Smooth muscle cell (in vitro differentiated cells): Measurements from ENCODE around the gene CLDN16. TPM values are rescaled to one million over a fixed set of nuclear protein-coding genes. Genes with fewer than 3 reads are reported as not detected.

Source experiments
- DNase-seq: peaks from one replicate; lab custom pipeline; 2025; ENCODE audit not compliant: unreplicated experiment; lab: John Stamatoyannopoulos, UW
- H2AFZ ChIP-seq: fragments of 200-600 bp; sonication (generic); 2 replicates; pipeline ENCODE4 v1.6.0; 2016; ENCODE audit warnings: antibody characterized with exemption, low read depth, mild to moderate bottlenecking
- H3F3A ChIP-seq: fragments of 200-600 bp; sonication (generic); 2 replicates; pipeline ENCODE4 v1.6.0; 2017; ENCODE audit warnings: antibody characterized with exemption, low read depth
- H3K27ac ChIP-seq: fragments of 200-600 bp; sonication (generic); 2 replicates; pipeline ENCODE4 v1.5.1; 2016; ENCODE audit warnings: low read depth, mild to moderate bottlenecking
- H3K27me3 ChIP-seq: fragments of 200-600 bp; sonication (generic); 2 replicates; pipeline ENCODE4 v1.6.1; 2016; ENCODE audit warnings: low read depth, mild to moderate bottlenecking
- H3K36me3 ChIP-seq: fragments of 200-600 bp; sonication (generic); 2 replicates; pipeline ENCODE4 v1.5.1; 2016; ENCODE audit warnings: low read depth
- H3K4me1 ChIP-seq: fragments of 200-600 bp; sonication (generic); 2 replicates; pipeline ENCODE4 v1.5.1; 2016; ENCODE audit warnings: low read depth
- H3K4me2 ChIP-seq: fragments of 200-600 bp; sonication (generic); 2 replicates; pipeline ENCODE4 v1.6.0; 2016; ENCODE audit warnings: mild to moderate bottlenecking
- H3K4me3 ChIP-seq: fragments of 200-600 bp; sonication (generic); 2 replicates; pipeline ENCODE4 v1.5.1; 2016; ENCODE audit warnings: mild to moderate bottlenecking
- H3K79me2 ChIP-seq: fragments of 200-600 bp; sonication (generic); 2 replicates; pipeline ENCODE4 v1.6.0; 2016; ENCODE audit warnings: low read depth, mild to moderate bottlenecking
- H3K9ac ChIP-seq: fragments of 200-600 bp; sonication (generic); 2 replicates; pipeline ENCODE4 v1.6.0; 2016; ENCODE audit warnings: low read depth
- H3K9me3 ChIP-seq: fragments of 200-600 bp; sonication (generic); replicated peaks from 2 replicates; pipeline ENCODE4 v1.5.1; 2016; ENCODE audit warnings: low read depth
- H4K20me1 ChIP-seq: fragments of 200-600 bp; sonication (generic); 2 replicates; pipeline ENCODE4 v1.6.0; 2016; ENCODE audit warnings: low read depth
- WGBS: methylation state at CpG from one replicate; pipeline ENCODE4 v1.1.7; 2016; ENCODE audit warnings: low lambda C conversion rate; 5-methylcytosine and 5-hydroxymethylcytosine counted together
- polyA plus RNA-seq: library from polyadenylated mRNA; unstranded; fragments of >200 nt; fragmentation: Nextera tagmentation; extraction: Ambion mirVana; gene quantifications from 2 replicates; pipeline ENCODE4 v1.2.1, GENCODE V29; 2016
- total RNA-seq: library from RNA; depleted of rRNA; stranded (reverse); fragments of >200 nt; gene quantifications from 2 replicates; pipeline ENCODE4 v1.2.3, GENCODE V29; 2014
- TF ChIP-seq, protein P1 (sequence below): fragments of 200-600 bp; sonication (generic); IDR thresholded peaks from 2 replicates; pipeline ENCODE4 v1.5.1; 2017; ENCODE audit warnings: borderline replicate concordance, mild to moderate bottlenecking, antibody characterized with exemption; ENCODE audit not compliant: insufficient read depth, poor library complexity, severe bottlenecking

The CLDN16 gene
- total and polyA plus RNA-seq, 2 experiments from 2014 or later: 0.13 to 0.40 TPM

DNA sequence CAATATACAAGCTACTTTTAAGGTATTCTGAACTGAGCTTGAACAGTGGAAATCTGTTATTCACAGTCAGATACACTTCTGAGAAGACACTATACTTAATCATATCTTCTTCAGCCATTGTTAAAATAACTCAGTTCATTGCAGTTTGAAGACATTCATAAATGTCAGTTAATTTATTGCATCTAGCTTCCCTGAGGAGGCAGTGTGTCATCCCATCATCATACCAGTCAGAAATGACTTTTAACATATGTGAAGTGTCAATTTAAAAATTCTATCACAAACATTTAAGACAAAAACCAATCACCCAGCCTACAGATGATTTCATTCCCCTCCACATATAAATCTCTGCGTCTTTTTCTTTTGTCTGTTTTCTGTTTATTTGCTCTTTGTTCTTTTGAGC, 54.3 kb downstream of the CLDN16 start:
- no peaks in the 10 kb centered on the region for H3K36me3 ChIP-seq
- H4K20me1 ChIP-seq: no peaks in the 10 kb centered on the region
- no peaks in the 10 kb centered on the region for H3K9me3 ChIP-seq
- H3K9ac ChIP-seq: no peak overlapping the region
- TF ChIP-seq, protein P1, sequence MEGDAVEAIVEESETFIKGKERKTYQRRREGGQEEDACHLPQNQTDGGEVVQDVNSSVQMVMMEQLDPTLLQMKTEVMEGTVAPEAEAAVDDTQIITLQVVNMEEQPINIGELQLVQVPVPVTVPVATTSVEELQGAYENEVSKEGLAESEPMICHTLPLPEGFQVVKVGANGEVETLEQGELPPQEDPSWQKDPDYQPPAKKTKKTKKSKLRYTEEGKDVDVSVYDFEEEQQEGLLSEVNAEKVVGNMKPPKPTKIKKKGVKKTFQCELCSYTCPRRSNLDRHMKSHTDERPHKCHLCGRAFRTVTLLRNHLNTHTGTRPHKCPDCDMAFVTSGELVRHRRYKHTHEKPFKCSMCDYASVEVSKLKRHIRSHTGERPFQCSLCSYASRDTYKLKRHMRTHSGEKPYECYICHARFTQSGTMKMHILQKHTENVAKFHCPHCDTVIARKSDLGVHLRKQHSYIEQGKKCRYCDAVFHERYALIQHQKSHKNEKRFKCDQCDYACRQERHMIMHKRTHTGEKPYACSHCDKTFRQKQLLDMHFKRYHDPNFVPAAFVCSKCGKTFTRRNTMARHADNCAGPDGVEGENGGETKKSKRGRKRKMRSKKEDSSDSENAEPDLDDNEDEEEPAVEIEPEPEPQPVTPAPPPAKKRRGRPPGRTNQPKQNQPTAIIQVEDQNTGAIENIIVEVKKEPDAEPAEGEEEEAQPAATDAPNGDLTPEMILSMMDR: no peak
- DNase-seq: no peak
- H3F3A ChIP-seq: no peaks in the 10 kb centered on the region
- H3K4me3 ChIP-seq: no peak overlapping the region
- H3K79me2 ChIP-seq: no peaks in the 10 kb centered on the region
- WGBS: 90% methylated on average over 1 of the region's 1 CpG
- H3K27ac ChIP-seq: no peak overlapping the region
- H3K27me3 ChIP-seq: no peaks in the 10 kb centered on the region
- no peak overlapping the region for H3K4me2 ChIP-seq
- H3K4me1 ChIP-seq: no peaks in the 10 kb centered on the region
- H2AFZ ChIP-seq: no peak overlapping the region

DNA sequence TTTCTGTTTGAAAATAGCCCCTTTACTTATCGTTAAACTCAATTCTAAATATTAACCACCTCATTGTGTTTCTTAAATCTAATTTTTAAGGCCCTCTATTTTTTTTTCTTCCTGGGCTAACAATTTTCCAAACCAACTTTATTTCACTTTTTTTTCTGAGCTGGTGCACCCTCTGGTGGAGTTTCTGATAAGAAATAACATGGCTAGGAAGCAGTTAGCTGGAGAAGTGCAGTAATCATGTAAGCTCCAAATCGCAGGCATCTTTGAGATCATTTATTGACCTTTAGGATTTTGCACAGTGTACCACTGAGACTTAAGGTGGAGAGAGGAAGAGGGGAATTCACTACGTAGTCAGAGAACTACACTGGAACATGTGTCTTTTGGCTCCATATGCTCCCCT, 55.3 kb downstream of the CLDN16 start:
- Histone ChIP-seq H3K27me3 (no peaks in the 10 kb centered on the region), H3K4me3 (no peak overlapping the region), H3K79me2 (no peaks in the 10 kb centered on the region), H3K9me3 (no peaks in the 10 kb centered on the region), H4K20me1 (no peaks in the 10 kb centered on the region), H3K4me1 (no peaks in the 10 kb centered on the region), H3K4me2 (no peak overlapping the region), H3K36me3 (no peaks in the 10 kb centered on the region), H3K9ac (no peak overlapping the region), H2AFZ (peak overlapping the region; percentile 19), H3K27ac (no peak overlapping the region), H3F3A (no peaks in the 10 kb centered on the region)
- WGBS: 85% methylated on average over 3 of the region's 3 CpGs
- DNase-seq: no peak
- TF ChIP-seq, protein P1: peak; percentile 45

DNA sequence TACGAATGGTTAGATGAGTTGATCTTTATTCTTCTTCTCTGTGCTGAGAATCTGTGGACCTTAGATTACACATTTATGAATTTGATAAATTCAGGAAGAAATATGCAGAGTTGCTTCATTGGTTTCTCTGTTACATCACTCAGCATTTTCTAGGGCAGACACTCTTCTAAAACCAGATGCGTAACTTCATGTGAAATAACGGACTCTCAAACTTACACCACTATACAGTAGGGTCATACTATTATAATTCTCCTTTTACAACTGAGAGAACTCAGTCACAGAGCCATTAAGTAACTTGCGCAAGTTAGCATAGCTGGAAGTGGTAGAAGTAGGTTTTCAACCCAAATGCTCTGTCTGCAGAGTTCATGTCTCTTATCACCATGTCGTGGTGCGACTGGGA, 56.0 kb downstream of the CLDN16 start:
- 80% methylated on average over 6 of the region's 6 CpGs for WGBS
- no peaks in the 10 kb centered on the region for H3F3A ChIP-seq

More for the DNA sequence above, 56.0 kb downstream of the CLDN16 start:
- H3K27ac ChIP-seq: no peak overlapping the region
- H3K9me3 ChIP-seq: no peaks in the 10 kb centered on the region
- DNase-seq: no peak
- H3K4me3 ChIP-seq: no peak overlapping the region
- no peak overlapping the region for H3K9ac ChIP-seq
- H3K4me1 ChIP-seq: no peaks in the 10 kb centered on the region
- H3K27me3 ChIP-seq: no peaks in the 10 kb centered on the region
- H2AFZ ChIP-seq: no peak overlapping the region
- no peaks in the 10 kb centered on the region for H3K79me2 ChIP-seq
- H3K36me3 ChIP-seq: no peaks in the 10 kb centered on the region
- H4K20me1 ChIP-seq: no peaks in the 10 kb centered on the region
- TF ChIP-seq, protein P1: no peak
- no peak overlapping the region for H3K4me2 ChIP-seq
